Stomach (tissue), 4 donors: ENCODE data around the gene ARMC10.

ENCODE experiments used
- CTCF ChIP-seq, 7 experiments: fragments of 450-650 bp in 4 of 7; fragments of 200-600 bp in 3 of 7; sonication (generic) in 3 of 7; IDR thresholded peaks; one replicate each; pipeline ENCODE4 v1.5.1; 2016 to 2019; ENCODE audit warnings: antibody characterized with exemption in 7 of 7, control low read depth in 2 of 7, mild to moderate bottlenecking in 1 of 7
- EP300 ChIP-seq: sonication (generic); formaldehyde crosslinking; IDR thresholded peaks from one replicate; pipeline ENCODE4 v1.6.1; 2017; ENCODE audit warnings: antibody characterized with exemption
- POLR2A ChIP-seq, 4 donors: fragments of 450-650 bp; IDR thresholded peaks; one replicate each; pipeline ENCODE4 v1.6.1; 2016; ENCODE audit warnings: antibody characterized with exemption in 4 of 4, control low read depth in 2 of 4, mild to moderate bottlenecking in 1 of 4, moderate library complexity in 1 of 4

DNA sequence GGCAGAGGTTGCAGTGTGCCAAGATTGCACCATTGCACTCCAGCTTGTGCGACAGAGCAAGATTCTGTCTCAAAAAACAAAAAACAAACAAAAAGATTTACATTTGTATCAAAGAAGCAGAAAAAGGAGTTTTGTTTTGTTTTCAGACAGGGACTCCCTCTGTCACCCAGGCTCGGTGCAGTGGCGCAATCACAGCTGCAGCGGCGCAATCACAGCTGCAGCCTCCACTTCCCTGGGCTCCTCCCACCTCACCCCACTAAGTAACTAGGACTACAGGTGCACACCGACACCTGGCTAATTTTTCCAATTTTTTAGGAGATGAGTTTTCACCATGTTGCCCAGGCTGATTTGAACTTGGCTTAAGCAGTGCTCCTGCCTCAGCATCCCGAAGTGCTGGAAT is 1.8 kb downstream of the ARMC10 start:
- TF ChIP-seq CTCF (IDR thresholded peaks at IDR 0.05) = no peak
- no peak for TF ChIP-seq POLR2A (IDR thresholded peaks at IDR 0.05)
- no peak for TF ChIP-seq EP300
